ENCODE measurements around the gene ABCG8. TPM values are rescaled to one million over a fixed set of nuclear protein-coding genes. Genes with fewer than 3 reads are reported as not detected.
"Not testable (repeated sequence)": the region's sequence is repeated elsewhere in the genome, so short reads cannot be mapped to it uniquely, and the experiment has no call there.

The ABCG8 gene
- total and polyA plus RNA-seq, 10 of the 15 experiments (the other 5 are each of a cell fraction or from before 2014, with no cell fraction given) = not detected

GRCh38 chr2:43911136-43911790 is 72.5 kb downstream of the ABCG8 start:
- FAIRE-seq; RAD21 ChIA-PET (ENCODE audit: unreplicated experiment); H3K4me2 ChIP-seq (ENCODE audit: control insufficient read depth, insufficient read depth); H3K9me3 ChIP-seq (replicated peaks; ENCODE audit: control insufficient read depth, insufficient read depth, low read length); DNase-seq (ENCODE audit: low read depth, low spot score); H4K20me1 ChIP-seq (ENCODE audit: control insufficient read depth, insufficient read depth); H3K9ac ChIP-seq (ENCODE audit: control insufficient read depth, insufficient read depth, low read length); BruUV-seq (replicated peaks); H3K4me1 ChIP-seq (ENCODE audit: control insufficient read depth, insufficient read depth, low read length); H3K27me3 ChIP-seq (replicated peaks in 1 of 2; ENCODE audit: control insufficient read depth in 2 of 2, insufficient read depth in 2 of 2, low read length in 1 of 2); H2AFZ ChIP-seq (ENCODE audit: control insufficient read depth, low read depth, low read length); POLR2A ChIA-PET; in situ Hi-C loops (cut with MboI); H3K27ac ChIP-seq (ENCODE audit: control insufficient read depth, insufficient read depth); SMC1A ChIA-PET (ENCODE audit: uncharacterized antibody, unreplicated experiment); intact Hi-C loops (cut with micrococcal nuclease; ENCODE audit: unreplicated experiment); H3K79me2 ChIP-seq (ENCODE audit: control insufficient read depth, insufficient read depth, low read length); CTCF ChIA-PET; ATAC-seq; H3K4me3 ChIP-seq: not testable (repeated sequence)
- 88% methylated on average over 7 of the region's 8 CpGs for WGBS (ENCODE audit: insufficient coverage, insufficient replicate concordance, low lambda C conversion rate, missing lambda C conversion rate)
- H3K36me3 ChIP-seq (ENCODE audit: control insufficient read depth in 2 of 2, insufficient read depth in 2 of 2, low read length in 1 of 2) = peaks cover 1 to 13% of the 10 kb centered on the region in 2 experiments

GRCh38 chr2:43924463-43924862 is 85.7 kb downstream of the ABCG8 start:
- TF ChIP-seq JUNB (IDR thresholded peaks at IDR 0.05) (no peak), NFYB (IDR thresholded peaks at IDR 0.05; ENCODE audit: insufficient read depth, low read depth, low read length) (no peak), ESRRA (IDR thresholded peaks at IDR 0.05; ENCODE audit: low read length) (no peak), TBL1XR1 (IDR thresholded peaks at IDR 0.05; ENCODE audit: low read depth, low read length) (no peak), ZSCAN29 (IDR thresholded peaks at IDR 0.05) (no peak), RUNX3 (IDR thresholded peaks at IDR 0.05; ENCODE audit: low read length) (no peak), NR2F1 (conservative IDR thresholded peaks at IDR 0.05) (no peak)
- CTCF ChIA-PET = interaction anchor here (0.8 to 1.7 kb wide), 2 partner anchors 10 to 11 kb away, joined by 3 to 6 read pairs; no protein-coding TSS in a partner anchor
- RAD21 ChIA-PET (ENCODE audit: unreplicated experiment) = no interaction called here
- H3K4me3 ChIP-seq = no peak overlapping the region
- peaks cover 3% of the 10 kb centered on the region; the same call in 1 of the 2 replicates for H3K4me1 ChIP-seq (ENCODE audit: control insufficient read depth, insufficient read depth, low read length)
- H3K27ac ChIP-seq (ENCODE audit: control insufficient read depth, insufficient read depth) = no peak overlapping the region
- SMC1A ChIA-PET (ENCODE audit: uncharacterized antibody, unreplicated experiment) = no interaction called here
- DNase-seq (ENCODE audit: low read depth, low spot score) (no peak), FAIRE-seq (no peak), ATAC-seq (no peak)
- H3K9me3 ChIP-seq (replicated peaks; ENCODE audit: control insufficient read depth, insufficient read depth, low read length) = no peaks in the 10 kb centered on the region
- WGBS (ENCODE audit: insufficient coverage, insufficient replicate concordance, low lambda C conversion rate, missing lambda C conversion rate) = 98% methylated on average over 2 of the region's 2 CpGs
- H3K9ac ChIP-seq (ENCODE audit: control insufficient read depth, insufficient read depth, low read length) = no peak overlapping the region
- BruUV-seq (replicated peaks) = no TSS peak
- peaks cover 3 to 13% of the 10 kb centered on the region in 2 experiments for H3K36me3 ChIP-seq (ENCODE audit: control insufficient read depth in 2 of 2, insufficient read depth in 2 of 2, low read length in 1 of 2)
- in situ Hi-C loops (cut with MboI) (no loop called here), intact Hi-C loops (cut with micrococcal nuclease; ENCODE audit: unreplicated experiment) (no loop called here)
- no peaks in the 10 kb centered on the region; the same call in 1 of the 2 replicates for H3K79me2 ChIP-seq (ENCODE audit: control insufficient read depth, insufficient read depth, low read length)
- no peak overlapping the region for H3K4me2 ChIP-seq (ENCODE audit: control insufficient read depth, insufficient read depth)
- no peak overlapping the region for H2AFZ ChIP-seq (ENCODE audit: control insufficient read depth, low read depth, low read length)
- POLR2A ChIA-PET = interaction anchor here (0.6 kb wide), 1 partner anchor 139 kb away, joined by 3 read pairs; no protein-coding TSS in a partner anchor
- H3K27me3 ChIP-seq (replicated peaks in 1 of 2; ENCODE audit: control insufficient read depth in 2 of 2, insufficient read depth in 2 of 2, low read length in 1 of 2) = no peaks in the 10 kb centered on the region
- H4K20me1 ChIP-seq (ENCODE audit: control insufficient read depth, insufficient read depth) = no peaks in the 10 kb centered on the region
